Fibroblast of upper back skin (primary cell): ENCODE results near the gene ARHGAP23.

ENCODE experiments used
- DNase-seq: peaks from one replicate; pipeline ENCODE4 v3.0.0-alpha.2; 2013

ARHGAP23 gene

GRCh38 chr17:38428112-38428642, at the start of gene ARHGAP23:
Gene ARHGAP23, plus strand, starts transcription at chr17:38428464. Its CDS starts 22 bp downstream, at chr17:38428486.
- DNase-seq = peak; percentile 52

GRCh38 chr17:38379448-38379847, 48.8 kb upstream of the ARHGAP23 start:
- no peak for DNase-seq

GRCh38 chr17:38395090-38395489, 33.2 kb upstream of the ARHGAP23 start:
- DNase-seq = no peak

- no peak for DNase-seq
Measured at GRCh38 chr17:38397227-38397626, 31.0 kb upstream of the ARHGAP23 start.

GRCh38 chr17:38400286-38400685, 28.0 kb upstream of the ARHGAP23 start:
- DNase-seq = no peak

GRCh38 chr17:38401459-38401858, 26.8 kb upstream of the ARHGAP23 start:
- DNase-seq = no peak

- no peak for DNase-seq
Measured at GRCh38 chr17:38402897-38403296, 25.4 kb upstream of the ARHGAP23 start.

- peak; percentile 57 for DNase-seq
Measured at GRCh38 chr17:38403491-38403890, 24.8 kb upstream of the ARHGAP23 start.

GRCh38 chr17:38404174-38404943, 23.9 kb upstream of the ARHGAP23 start:
- DNase-seq = no peak

- no peak for DNase-seq
Measured at GRCh38 chr17:38405654-38406053, 22.6 kb upstream of the ARHGAP23 start.

GRCh38 chr17:38410201-38410600, 18.1 kb upstream of the ARHGAP23 start:
- no peak for DNase-seq

- DNase-seq = peak; percentile 84
Measured at GRCh38 chr17:38415250-38416194, 12.7 kb upstream of the ARHGAP23 start.

GRCh38 chr17:38416840-38417209, 11.4 kb upstream of the ARHGAP23 start:
- DNase-seq = no peak

GRCh38 chr17:38417210-38417951, 10.9 kb upstream of the ARHGAP23 start:
- no peak for DNase-seq

- no peak for DNase-seq
Measured at GRCh38 chr17:38418062-38418692, 10.1 kb upstream of the ARHGAP23 start.

- DNase-seq = no peak
Measured at GRCh38 chr17:38418693-38419507, 9.4 kb upstream of the ARHGAP23 start.

- no peak for DNase-seq
Measured at GRCh38 chr17:38419508-38419981, 8.7 kb upstream of the ARHGAP23 start.

GRCh38 chr17:38420518-38420917, 7.7 kb upstream of the ARHGAP23 start:
- no peak for DNase-seq

- DNase-seq = peak; percentile 86
Measured at GRCh38 chr17:38421171-38421841, 7.0 kb upstream of the ARHGAP23 start.
